Astrocyte (in vitro differentiated cells and primary cell): ENCODE results near the gene TSFM.

Source experiments
- EZH2 ChIP-seq: IDR thresholded peaks from 2 replicates; pipeline ENCODE4 v1.6.1; 2012; ENCODE audit warnings: mild to moderate bottlenecking, low read length, inconsistent platforms; ENCODE audit not compliant: insufficient read depth
- TF ChIP-seq, protein P1 (sequence below): IDR thresholded peaks from 2 replicates; pipeline ENCODE4 v1.5.1; 2011; ENCODE audit warnings: low read depth, mild to moderate bottlenecking, inconsistent platforms, low read length, moderate library complexity; ENCODE audit not compliant: insufficient read depth

DNA sequence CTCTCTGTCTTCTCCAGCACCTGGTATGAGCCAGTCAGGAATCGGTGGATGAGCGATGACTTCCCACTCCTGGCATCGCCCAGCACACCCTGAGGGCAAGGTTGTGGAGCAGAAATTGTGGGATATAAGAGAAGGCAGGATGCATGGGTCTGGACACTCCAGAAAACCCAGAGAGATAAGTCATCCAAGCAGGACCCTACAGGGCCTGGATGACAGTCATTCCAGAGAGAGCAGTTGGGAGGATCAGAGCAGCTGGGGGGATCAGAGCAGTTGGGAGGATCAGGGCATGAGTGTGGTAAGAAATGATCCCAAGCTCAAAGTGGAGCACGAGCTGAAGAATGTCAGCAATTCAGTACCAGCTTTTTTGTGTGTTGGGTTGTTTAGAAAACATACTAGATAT, 48.0 kb upstream of the TSFM start:
- no peak for TF ChIP-seq EZH2
- TF ChIP-seq, protein P1, sequence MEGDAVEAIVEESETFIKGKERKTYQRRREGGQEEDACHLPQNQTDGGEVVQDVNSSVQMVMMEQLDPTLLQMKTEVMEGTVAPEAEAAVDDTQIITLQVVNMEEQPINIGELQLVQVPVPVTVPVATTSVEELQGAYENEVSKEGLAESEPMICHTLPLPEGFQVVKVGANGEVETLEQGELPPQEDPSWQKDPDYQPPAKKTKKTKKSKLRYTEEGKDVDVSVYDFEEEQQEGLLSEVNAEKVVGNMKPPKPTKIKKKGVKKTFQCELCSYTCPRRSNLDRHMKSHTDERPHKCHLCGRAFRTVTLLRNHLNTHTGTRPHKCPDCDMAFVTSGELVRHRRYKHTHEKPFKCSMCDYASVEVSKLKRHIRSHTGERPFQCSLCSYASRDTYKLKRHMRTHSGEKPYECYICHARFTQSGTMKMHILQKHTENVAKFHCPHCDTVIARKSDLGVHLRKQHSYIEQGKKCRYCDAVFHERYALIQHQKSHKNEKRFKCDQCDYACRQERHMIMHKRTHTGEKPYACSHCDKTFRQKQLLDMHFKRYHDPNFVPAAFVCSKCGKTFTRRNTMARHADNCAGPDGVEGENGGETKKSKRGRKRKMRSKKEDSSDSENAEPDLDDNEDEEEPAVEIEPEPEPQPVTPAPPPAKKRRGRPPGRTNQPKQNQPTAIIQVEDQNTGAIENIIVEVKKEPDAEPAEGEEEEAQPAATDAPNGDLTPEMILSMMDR = no peak
